OCI-M2 (cell line): ENCODE measurements around the gene CTDSPL2.
"Not testable (repeated sequence)": the region's sequence is repeated elsewhere in the genome, so short reads cannot be mapped to it uniquely, and the experiment has no call there.

Experiments
- DNase-seq: peaks from one replicate; lab custom pipeline; 2025; ENCODE audit not compliant: unreplicated experiment; lab: John Stamatoyannopoulos, UW

Gene CTDSPL2

GRCh38 chr15:44537735-44538240 is 110.4 kb downstream of the CTDSPL2 start:
- no peak for DNase-seq

- DNase-seq = no peak
Measured at GRCh38 chr15:44541282-44541958, 114.0 kb downstream of the CTDSPL2 start.

- DNase-seq = no peak
Measured at GRCh38 chr15:44542596-44542995, 115.2 kb downstream of the CTDSPL2 start.

GRCh38 chr15:44544745-44545144 is 117.3 kb downstream of the CTDSPL2 start:
- DNase-seq = not testable (repeated sequence)

GRCh38 chr15:44545913-44546802 is 118.7 kb downstream of the CTDSPL2 start:
- DNase-seq = no peak

GRCh38 chr15:44549152-44549551 is 121.7 kb downstream of the CTDSPL2 start:
- DNase-seq = not testable (repeated sequence)

GRCh38 chr15:44550256-44550655 is 122.8 kb downstream of the CTDSPL2 start:
- no peak for DNase-seq

- no peak for DNase-seq
Measured at GRCh38 chr15:44550734-44551133, 123.3 kb downstream of the CTDSPL2 start.

GRCh38 chr15:44554934-44555723 is 127.7 kb downstream of the CTDSPL2 start:
- DNase-seq = no peak

- not testable (repeated sequence) for DNase-seq
Measured at GRCh38 chr15:44560926-44561325, 133.5 kb downstream of the CTDSPL2 start.

- no peak for DNase-seq
Measured at GRCh38 chr15:44565387-44566154, 138.1 kb downstream of the CTDSPL2 start.

GRCh38 chr15:44566155-44566540 is 138.7 kb downstream of the CTDSPL2 start:
- DNase-seq = no peak

GRCh38 chr15:44568338-44568737 is 140.9 kb downstream of the CTDSPL2 start:
- no peak for DNase-seq

- DNase-seq = no peak
Measured at GRCh38 chr15:44569316-44569715, 141.9 kb downstream of the CTDSPL2 start.

- DNase-seq = no peak
Measured at GRCh38 chr15:44570361-44570760, 142.9 kb downstream of the CTDSPL2 start.

GRCh38 chr15:44573386-44573785 is 146.0 kb downstream of the CTDSPL2 start:
- no peak for DNase-seq

GRCh38 chr15:44574734-44575133 is 147.3 kb downstream of the CTDSPL2 start:
- no peak for DNase-seq
